GM19468 (cell line): Measurements from ENCODE around the gene INPP5A.

Source experiments
- ATAC-seq: cut with Tn5 transposase; IDR thresholded peaks from one replicate; pipeline ENCODE4 v1.9.1; 2021; ENCODE audit warnings: mild to moderate bottlenecking, moderate library complexity, moderate number of reproducible peaks; ENCODE audit not compliant: unreplicated experiment; ENCODE audit errors: extremely low read depth

INPP5A gene

DNA sequence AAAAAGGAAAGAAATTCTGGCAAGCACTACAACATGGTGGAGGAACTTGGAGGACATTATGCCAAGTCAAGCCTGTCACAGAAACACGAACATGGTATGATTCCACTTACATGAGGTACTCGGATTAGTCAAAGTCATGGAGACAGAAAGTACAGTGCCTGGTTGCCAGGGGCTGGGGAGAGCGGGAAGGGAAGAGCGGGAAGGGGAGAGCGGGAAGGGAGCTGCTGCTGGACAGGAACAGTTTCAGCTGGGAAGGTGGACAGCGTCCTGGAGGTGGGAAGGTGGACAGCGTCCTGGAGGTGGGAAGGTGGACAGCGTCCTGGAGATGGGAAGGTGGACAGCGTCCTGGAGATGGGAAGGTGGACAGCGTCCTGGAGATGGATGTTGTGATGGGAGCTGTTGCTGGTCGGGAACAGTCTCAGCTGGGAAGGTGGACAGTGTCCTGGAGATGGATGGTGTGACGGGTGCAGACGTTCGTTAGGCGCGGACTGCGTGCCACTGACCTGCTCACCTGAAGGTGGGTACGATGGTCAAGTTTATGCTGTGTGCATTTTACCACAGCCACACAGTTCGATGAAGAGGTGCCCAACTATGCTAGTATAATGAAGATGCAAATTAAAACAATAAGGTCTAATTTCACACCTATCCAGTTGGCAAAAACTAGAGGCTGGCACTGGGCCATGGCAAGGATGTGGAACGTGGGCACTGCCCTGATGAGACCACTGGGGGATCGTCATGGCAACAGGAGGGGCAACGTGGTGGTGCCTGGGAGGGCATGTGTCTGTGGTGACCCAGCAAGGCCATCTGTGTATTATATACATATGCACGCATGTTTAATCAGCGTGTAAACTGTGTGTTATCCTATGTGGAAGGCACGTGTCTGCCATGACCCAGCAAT is 144.5 kb downstream of the INPP5A start:
- no peak for ATAC-seq

DNA sequence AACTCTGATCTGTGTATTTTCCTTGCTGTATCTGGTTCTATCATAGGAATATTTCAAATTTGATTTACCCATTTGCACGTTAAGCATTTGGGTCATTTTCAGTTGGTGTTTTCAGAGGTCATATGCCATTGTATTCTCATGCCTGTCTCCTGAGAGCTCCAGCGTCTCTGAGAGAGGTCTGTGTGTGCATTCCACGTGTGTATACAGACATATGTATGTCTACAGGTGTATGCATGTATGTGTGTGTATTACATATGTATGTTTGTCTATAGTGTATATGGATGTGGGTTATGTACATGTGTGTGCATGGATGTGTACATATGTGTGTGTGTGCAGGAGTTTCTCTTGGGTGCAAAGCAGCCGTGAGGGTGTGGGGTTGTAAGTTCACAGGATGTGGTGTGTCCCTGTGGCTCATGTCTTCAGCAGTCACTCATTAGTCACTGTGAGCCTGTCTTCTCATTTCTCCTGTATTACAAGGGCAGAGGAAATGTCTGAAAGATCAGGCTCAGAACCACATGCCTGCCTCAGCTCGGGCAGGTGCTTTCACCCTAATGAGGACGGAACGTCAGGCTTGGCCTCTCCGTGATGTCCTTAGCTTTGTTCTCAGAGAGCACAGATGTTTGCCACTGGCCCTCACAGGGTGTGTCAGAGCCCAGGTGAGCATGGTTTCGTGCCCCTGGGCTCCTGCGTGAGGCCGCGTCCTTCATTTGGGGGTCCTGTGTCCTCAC is 146.7 kb downstream of the INPP5A start:
- ATAC-seq = peak; percentile 40

DNA sequence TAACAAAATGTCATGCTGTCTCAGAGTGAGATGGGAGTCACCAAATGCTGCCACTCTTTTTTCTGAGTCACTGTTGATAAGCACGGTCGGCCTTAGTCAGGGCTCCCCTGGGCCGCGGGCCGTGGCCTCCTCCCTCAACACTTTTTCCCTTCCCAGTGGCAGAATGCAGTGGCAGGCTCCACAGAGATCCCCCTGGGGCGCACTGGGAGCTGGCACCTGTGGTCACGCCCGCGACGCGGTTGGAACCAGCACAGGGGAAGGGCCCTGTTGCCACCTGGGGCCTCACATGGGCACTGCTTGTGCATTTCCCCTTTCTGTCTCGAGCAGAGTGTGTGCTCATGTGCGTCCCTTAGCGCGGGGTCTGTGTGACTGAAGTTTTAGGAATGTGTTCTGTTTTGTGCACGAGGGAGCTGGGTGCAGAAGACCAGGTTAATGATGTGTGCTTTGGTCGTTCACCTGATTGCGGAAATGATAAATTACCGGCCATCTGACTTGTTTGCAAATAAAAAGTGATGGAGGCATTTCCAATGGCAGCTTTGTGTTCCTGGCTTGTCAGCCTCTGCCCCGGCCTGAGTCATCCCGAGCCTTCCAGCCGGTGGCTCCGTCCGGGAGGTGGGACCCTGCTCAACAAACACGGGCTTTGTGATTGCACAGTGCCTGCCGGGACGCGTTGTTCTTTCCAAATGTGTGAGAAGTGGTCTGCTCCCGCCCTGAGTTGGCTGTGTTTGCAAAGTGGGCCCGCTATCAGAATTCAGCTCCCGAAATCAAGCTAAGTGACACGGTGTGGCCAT is 147.7 kb downstream of the INPP5A start:
- ATAC-seq = no peak

DNA sequence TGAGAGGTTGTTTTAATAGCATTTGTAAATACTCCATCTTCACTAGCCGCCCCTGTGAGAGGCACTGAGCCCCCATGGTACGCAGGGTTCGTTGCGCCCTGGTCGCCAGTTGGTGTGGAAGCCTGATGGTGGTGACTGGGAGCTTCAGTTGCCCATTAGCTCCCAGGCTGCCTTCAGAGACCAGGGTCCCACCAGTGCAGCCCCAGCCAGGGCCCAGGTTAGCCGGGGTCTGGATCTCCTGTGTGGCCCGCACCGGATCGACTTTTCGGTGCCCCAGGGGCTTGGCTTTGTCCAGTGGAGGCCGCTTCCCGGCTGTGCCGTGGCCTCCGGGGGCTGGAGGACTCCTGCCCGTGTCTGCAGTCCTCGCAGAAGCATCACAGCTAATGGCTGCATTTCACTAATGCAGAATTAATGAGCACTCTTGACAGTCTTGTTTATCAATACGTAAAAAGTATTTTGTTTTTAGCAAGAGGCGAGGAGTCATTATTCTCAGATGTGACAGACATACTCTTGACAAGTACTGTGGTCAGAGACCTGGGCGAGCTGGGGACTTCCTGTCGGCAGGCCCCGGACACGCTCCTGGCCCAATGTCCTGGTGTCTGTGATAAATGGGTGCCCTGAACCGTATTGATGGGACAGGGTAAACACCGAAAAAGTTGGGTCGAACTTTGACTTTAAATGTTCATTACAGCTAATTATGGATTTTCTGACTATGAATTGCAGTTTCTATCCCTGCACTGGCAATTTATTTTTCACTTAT is 148.5 kb downstream of the INPP5A start:
- no peak for ATAC-seq

DNA sequence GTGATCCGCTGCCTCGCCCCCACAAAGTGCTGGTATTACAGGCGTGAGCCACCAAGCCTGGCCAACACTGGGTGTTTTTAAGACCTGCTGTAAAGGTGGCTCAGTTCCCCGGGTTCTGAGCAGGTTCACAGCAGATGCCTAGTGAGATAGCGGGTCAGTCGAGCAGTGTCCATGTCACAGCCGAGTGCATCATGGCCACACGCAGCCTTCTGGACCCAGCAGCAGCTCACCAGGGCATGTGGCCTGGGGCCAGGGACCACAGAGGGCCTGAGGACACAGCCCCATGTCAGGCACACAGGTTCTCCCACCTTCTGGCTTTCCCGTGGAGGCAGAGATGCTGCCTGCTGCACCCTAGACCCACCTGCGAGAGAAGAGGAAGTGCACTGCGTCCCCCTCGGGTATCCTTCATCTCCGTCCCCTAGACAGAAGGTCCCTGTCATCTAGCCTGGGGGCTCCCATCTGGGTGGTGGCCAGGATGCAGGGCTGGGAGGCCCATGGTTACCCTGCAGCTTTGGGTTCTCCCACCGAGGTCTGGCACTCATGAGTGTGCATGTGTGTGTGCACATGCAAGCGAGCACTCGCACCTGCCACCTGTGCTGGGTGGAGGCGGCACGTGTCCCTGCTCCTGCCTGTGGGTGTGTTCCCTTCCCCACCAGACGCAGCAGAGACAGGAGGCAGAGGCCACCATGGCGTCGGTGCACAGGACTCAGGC is 149.8 kb downstream of the INPP5A start:
- ATAC-seq = no peak

DNA sequence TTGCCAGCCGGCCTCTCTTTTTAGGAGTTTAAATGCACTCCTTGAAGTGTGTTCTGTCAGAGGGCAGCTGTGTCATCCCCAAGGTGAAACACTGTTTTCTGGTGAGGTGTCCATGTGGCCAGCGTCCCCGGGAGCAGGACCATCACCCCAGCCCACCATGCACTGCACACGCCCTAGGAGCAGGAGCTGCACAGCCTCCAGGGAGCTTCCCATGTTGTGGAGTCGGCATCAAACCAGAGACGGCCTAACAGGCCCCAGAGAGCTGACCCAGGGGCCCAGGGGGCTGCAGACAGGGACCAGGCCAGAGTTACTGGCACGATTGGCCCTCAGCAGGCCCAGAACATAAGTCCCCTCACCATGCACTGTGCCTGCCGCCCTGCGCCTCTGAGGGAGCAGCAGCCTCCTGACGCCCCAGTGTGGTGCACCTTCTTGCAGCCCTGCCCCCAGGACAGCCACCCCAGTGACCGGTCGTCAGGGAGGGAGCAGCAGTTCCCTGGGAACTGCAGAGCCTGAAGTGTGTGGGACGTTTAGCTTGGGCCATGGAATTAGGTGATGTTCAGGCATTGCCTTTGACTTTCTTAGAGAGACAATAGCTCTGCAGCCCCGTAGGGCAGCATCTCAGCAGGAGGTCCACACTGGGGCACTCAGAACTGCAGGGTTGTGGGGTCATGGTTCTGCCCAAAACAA is 150.4 kb downstream of the INPP5A start:
- no peak for ATAC-seq

DNA sequence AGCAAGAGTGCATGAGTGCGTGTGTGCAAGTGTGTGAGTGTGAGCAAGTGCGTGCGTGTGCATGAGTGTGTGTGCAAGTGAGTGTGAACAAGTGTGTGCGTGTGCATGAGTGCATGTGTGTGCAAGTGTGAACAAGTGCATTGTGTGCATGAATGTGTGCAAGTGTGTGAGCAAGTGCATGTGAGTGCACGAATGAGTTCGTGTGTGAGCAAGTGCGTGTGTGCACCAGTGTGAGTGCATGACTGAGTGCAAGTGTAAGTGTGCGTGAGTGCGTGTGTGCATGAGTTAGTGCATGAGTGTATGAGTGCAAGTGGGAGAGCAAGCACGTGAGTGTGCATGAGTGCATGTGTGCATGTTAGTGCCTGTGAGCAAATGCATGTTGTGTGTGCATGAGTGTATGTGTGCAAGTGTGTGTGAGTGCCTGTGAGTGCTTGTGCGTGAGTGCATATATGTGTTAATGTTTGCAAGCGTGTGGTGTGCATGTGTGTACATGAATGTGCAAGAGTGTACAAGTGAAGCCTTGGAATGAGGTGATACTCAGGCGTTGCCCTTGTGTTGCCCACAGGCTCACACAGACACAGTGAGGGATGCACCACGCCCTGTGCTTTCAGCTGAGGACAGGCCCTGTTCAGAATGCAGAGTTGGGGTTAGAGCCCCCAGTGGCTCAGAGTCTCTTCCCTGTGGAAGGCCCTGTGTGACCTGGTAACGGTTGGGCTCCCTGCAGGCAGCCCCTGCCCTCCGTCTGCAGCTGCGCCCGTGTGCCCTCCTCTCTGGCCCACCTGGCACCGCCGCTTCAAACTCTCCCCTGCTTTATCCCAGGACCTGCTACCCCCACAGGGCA is 151.2 kb downstream of the INPP5A start:
- no peak for ATAC-seq

DNA sequence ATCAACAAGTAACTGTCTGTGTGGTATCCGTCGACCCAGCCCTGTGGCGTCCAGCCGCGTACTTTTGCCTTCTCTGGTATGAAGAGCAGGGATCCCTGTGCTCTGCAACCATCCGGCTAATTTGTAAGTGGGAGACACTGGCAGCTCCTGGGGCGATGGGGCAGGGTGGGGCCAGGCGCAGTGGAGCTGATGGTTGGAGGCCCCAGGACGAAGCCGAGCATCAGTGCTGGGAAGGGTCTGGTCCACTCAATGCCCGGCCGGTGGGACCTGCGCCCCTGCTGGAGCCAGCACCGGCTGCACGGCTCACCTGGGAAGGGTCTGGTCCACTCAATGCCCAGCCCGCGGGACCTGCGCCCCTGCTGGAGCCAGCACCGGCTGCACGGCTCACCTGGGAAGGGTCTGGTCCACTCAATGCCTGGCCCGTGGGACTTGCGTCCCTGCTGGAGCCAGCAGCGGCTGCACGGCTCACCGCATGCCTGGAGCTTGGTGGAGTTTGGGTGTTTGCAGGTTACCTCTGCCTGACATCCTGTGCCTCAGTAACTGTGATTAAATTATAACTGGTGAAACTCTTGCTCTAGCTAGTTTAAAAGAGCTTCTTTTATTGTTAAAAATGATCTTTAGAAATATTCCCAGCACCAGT is 152.3 kb downstream of the INPP5A start:
- ATAC-seq = no peak

DNA sequence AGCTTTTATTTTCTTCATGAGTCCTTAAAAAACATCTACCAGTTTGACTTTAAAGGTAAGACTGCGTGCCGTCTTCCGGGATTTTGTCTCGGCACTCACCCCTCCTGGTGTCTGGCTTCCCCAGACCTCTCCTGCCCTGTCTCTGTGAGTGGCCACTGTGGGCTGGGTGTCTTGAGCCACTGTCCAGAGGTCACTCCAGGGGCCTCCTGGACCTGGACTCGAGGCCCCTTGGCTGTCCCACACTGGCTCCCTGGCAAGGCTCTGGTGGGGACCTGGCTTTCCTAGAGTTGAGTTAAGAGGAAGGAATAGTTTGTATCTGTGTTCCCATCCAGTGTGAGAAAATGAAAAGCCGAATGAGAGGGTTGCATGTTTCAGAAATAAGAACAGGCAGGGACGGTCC is 152.8 kb downstream of the INPP5A start:
- no peak for ATAC-seq

DNA sequence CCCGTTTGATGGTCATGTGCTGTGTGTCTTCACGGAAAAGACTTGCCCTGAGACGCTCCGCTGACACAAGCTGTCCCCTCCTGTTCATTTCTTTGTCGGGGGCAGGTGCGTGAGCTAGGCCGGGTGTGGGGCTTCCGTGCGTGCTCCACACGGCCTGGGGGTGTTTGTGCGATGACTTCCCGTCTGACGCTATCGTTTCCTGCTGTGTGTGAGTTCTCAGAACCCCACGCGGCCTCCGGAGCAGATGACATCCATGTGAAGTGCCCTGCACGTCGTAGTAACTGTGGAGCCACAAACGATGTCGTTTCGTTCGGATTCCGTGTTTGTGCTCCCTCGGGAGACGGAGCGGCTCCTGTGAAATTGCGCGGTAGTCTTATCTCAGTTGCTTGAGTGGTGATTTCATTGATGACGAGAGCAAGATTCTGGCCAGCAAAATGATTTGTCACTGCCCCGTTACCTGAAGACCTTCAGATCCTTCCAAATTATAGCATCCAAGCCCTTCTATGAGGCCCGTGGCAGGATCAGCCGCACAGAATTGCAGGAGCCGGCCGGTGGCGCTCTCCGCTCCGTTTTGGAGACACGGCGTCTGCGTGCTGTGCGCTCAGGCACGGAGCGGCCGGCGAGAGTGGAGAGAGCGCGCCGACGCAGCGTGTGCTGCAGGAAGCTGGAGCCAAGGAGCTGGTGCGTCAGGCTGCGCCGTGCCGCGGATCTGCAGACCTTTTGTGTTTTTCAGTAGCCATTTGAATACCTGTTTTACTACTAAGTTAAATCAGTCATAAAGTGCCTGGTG is 153.4 kb downstream of the INPP5A start:
- no peak for ATAC-seq

DNA sequence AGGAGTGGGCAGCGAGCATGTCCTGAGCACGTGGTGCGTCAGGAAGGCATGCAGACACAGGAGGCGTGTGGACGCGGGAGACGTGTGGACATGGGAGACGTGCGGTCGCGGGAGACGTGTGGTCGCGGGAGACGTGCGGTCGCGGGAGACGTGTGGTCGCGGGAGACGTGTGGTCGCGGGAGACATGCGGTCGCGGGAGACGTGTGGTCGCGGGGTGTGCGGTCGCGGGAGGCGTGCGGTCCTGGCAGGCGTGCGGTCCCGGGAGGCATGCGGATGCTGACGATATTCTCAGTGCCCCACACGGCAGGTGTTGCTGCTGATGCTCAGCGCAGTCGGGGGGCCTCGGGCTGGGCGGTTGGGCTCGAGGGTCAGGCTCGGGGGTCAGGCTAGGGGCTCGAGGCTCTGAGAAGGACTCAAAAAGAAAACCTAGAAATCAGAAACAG is 154.1 kb downstream of the INPP5A start:
- ATAC-seq = no peak

DNA sequence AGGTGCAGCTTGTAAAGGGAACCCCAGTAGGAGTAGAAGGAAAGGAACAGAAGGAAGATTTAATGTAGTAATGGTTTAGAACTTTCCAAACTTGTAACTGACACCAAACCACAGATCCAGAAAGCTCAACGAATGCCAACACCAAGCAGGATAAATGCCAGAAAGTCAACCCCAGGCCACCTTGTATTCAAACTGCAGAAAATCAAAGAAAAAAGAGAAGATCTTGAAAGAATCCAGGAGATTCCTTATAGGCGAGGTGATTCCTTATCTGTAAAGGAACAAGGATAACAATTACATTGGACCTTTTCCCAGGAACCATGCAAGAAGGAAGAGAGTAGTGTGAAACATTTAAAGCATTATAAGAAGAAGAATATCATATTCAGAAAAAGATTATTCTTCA is 154.7 kb downstream of the INPP5A start:
- no peak for ATAC-seq

DNA sequence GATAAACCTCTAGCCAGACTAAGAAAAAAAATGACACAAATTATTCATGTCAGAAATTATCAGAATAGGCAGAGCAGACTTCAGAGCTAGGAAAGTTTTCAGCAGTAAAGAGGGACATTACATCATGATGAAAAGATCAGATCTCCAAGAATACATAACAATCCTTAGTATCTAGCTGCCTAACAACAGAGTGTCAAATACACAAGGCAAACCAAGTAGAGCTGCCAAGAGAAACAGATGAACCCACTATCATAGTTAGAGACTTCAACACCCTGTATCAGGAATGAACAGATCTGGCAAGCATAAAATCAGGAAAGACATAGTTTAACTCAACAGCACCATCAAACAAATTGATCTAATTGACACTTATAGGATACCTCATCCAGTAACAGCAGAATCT is 156.1 kb downstream of the INPP5A start:
- no peak for ATAC-seq

DNA sequence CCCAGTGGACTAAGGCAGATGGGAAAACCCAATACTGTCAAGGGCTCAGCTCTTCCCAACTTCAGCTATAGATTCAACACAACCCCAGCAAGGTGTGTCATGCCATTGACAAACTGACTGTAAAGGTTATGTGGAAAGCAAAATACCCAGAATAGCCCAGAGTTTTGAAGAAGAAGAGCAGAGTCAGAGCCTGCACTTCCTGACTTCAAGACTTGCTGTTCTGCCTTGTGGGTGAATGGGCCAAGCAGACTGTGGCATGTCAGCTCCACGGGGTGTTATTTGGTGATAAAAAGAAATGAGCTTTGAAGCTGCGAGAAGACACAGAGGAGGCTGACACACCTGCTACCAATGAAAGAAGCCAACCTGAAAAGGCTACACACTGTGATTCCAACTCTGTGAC is 158.6 kb downstream of the INPP5A start:
- ATAC-seq = no peak

DNA sequence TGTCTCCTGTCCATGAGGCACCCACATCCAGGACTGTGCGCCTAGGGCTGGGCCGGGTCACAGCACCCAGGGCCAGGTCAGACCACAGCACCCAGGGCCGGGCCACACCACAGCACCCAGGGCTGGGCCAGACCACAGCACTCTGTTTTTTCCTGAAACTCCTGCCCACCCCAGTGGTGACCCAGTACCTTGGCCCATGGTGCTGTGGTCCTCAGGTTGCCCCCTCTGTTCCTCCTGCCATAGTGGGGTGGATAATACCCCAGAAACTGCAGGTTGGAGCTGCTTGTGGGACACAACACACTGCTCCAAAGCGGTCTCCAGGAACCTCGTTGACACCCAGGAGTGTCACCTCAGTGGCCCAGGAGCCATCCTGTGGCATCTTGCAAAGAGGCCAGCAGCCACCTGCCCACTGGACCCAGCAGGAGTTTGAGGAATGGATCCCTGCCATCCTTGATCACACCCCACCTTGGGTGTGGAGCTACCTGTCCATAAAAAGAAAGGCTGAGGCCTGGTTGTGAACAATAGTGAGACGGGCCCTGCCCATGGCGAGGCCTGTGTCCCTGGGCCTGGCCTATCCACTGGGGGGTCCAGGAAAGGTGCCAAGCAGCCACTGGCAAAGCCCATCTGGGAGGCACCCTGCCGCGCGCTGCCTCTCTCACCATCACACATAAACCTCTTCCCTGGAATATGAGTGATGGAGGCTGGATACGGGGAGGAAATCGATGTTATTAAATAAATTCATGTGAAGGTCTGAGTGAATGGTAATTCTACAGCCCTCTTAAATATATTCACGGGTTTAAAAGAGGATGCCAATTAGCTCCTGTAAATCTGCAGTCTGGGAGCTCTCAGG is 159.4 kb downstream of the INPP5A start:
- ATAC-seq = no peak
